Neural cell (in vitro differentiated cells): ENCODE measurements around the gene L1CAM. TPM values are rescaled to one million over a fixed set of nuclear protein-coding genes. Genes with fewer than 3 reads are reported as not detected.
A peak's percentile ranks its signal among the peaks of the same experiment; 100 is the strongest.

Experiments
- H2AFZ ChIP-seq: fragments of 200-600, 300-800 bp; sonication (generic), shearing (Covaris generic); 2 replicates; pipeline ENCODE4 v1.6.0; 2014; ENCODE audit warnings: low read depth, mild to moderate bottlenecking, antibody characterized with exemption, low read length, moderate library complexity
- H3F3A ChIP-seq: fragments of 200-600 bp; shearing (Covaris generic); 2 replicates; pipeline ENCODE4 v1.6.1; 2016; ENCODE audit warnings: mild to moderate bottlenecking, moderate library complexity, mixed read lengths, antibody characterized with exemption, low read length; ENCODE audit not compliant: insufficient read depth, poor library complexity, severe bottlenecking
- H3K27ac ChIP-seq: fragments of 200-600, 300-800 bp; sonication (generic), shearing (Covaris generic); 2 replicates; pipeline ENCODE4 v1.5.1; 2014; ENCODE audit warnings: mild to moderate bottlenecking, low read length, moderate library complexity
- H3K27me3 ChIP-seq: fragments of 300-800, 200-600 bp; sonication (generic), shearing (Covaris generic); 2 replicates; pipeline ENCODE4 v1.6.0; 2014; ENCODE audit warnings: mild to moderate bottlenecking, low read depth, low read length, moderate library complexity; ENCODE audit not compliant: insufficient read depth
- H3K36me3 ChIP-seq: fragments of 300-800, 200-600 bp; sonication (generic), shearing (Covaris generic); 2 replicates; pipeline ENCODE4 v1.5.1; 2014; ENCODE audit warnings: mild to moderate bottlenecking, antibody characterized with exemption, low read length, moderate library complexity; ENCODE audit not compliant: insufficient read depth
- H3K4me2 ChIP-seq: fragments of 300-800, 200-600 bp; sonication (generic), shearing (Covaris generic); 2 replicates; pipeline ENCODE4 v1.6.0; 2014; ENCODE audit warnings: mild to moderate bottlenecking, low read length
- H3K4me3 ChIP-seq: fragments of 300-800, 200-600 bp; sonication (generic), shearing (Covaris generic); 2 replicates; pipeline ENCODE4 v1.5.1; 2014; ENCODE audit warnings: mild to moderate bottlenecking, low read length, moderate library complexity
- H3K79me2 ChIP-seq: fragments of 200-600 bp; shearing (Covaris generic); replicated peaks from 2 replicates; pipeline ENCODE4 v1.6.0; 2014; ENCODE audit warnings: mild to moderate bottlenecking, low read length, moderate library complexity; ENCODE audit not compliant: insufficient read depth
- H3K9ac ChIP-seq: fragments of 300-800, 200-600 bp; sonication (generic), shearing (Covaris generic); 2 replicates; pipeline ENCODE4 v1.6.1; 2016; ENCODE audit warnings: mild to moderate bottlenecking, low read length, mixed read lengths
- H3K9me2 ChIP-seq: fragments of 200-600 bp; shearing (Covaris generic); 2 replicates; pipeline ENCODE4 v1.6.1; 2016; ENCODE audit warnings: mild to moderate bottlenecking, low read length, mixed read lengths; ENCODE audit not compliant: insufficient read depth
- H3K9me3 ChIP-seq: fragments of 200-600, 300-800 bp; sonication (generic), shearing (Covaris generic); 2 replicates; pipeline ENCODE4 v1.6.1; 2016; ENCODE audit warnings: mild to moderate bottlenecking, mixed run types, low read length, moderate library complexity, mixed read lengths
- H4K20me1 ChIP-seq: fragments of 200-600 bp; shearing (Covaris generic); 2 replicates; pipeline ENCODE4 v1.6.1; 2016; ENCODE audit warnings: mild to moderate bottlenecking, mixed run types; ENCODE audit not compliant: insufficient read depth
- EP300 ChIP-seq: fragments of 450-650 bp; conservative IDR thresholded peaks from 2 replicates; pipeline ENCODE4 v1.6.1; 2014; ENCODE audit warnings: antibody characterized with exemption, mild to moderate bottlenecking, moderate library complexity; ENCODE audit not compliant: poor library complexity, severe bottlenecking
- EZH2 ChIP-seq: fragments of 200-600, 300-800 bp; shearing (Covaris generic), sonication (generic); IDR thresholded peaks from 2 replicates; pipeline ENCODE4 v1.6.1; 2014; ENCODE audit warnings: antibody characterized with exemption, low read length, borderline replicate concordance, mild to moderate bottlenecking; ENCODE audit not compliant: insufficient read depth, poor library complexity, severe bottlenecking
- MXI1 ChIP-seq: fragments of 450-650 bp; conservative IDR thresholded peaks from 2 replicates; pipeline ENCODE4 v1.6.1; 2014; ENCODE audit warnings: antibody characterized with exemption, mild to moderate bottlenecking; ENCODE audit not compliant: poor library complexity, severe bottlenecking
- POLR2AphosphoS5 ChIP-seq: IDR thresholded peaks from 2 replicates; pipeline ENCODE4 v1.6.1; 2012
- RAD21 ChIP-seq: fragments of 450-650 bp; conservative IDR thresholded peaks from 2 replicates; pipeline ENCODE4 v1.6.1; 2014; ENCODE audit warnings: antibody characterized with exemption, mild to moderate bottlenecking, moderate library complexity
- REST ChIP-seq: IDR thresholded peaks from 2 replicates; pipeline ENCODE4 v1.6.1; 2012; ENCODE audit warnings: borderline replicate concordance
- SMC3 ChIP-seq: fragments of 450-650 bp; conservative IDR thresholded peaks from 2 replicates; pipeline ENCODE4 v1.6.1; 2014; ENCODE audit warnings: antibody characterized with exemption, mild to moderate bottlenecking, moderate library complexity; ENCODE audit not compliant: poor library complexity
- TAF1 ChIP-seq: IDR thresholded peaks from 2 replicates; pipeline ENCODE4 v1.6.1; 2012; ENCODE audit warnings: low read depth
- polyA plus RNA-seq: library from polyadenylated mRNA; depleted of rRNA; stranded (reverse); fragments of >200 nt; gene quantifications from 2 replicates; pipeline ENCODE4 v1.2.3, GENCODE V29; 2014
- TF ChIP-seq, protein P1 (sequence below): fragments of 450-650 bp; IDR thresholded peaks from 2 replicates; pipeline ENCODE4 v1.5.1; 2014; ENCODE audit warnings: antibody characterized with exemption, mild to moderate bottlenecking, moderate library complexity; ENCODE audit not compliant: poor library complexity, severe bottlenecking

Gene L1CAM
- polyA plus RNA-seq, 1 donor from 2014 or later: 88.0 TPM

- TF ChIP-seq RAD21 (peak; percentile 42), TAF1 (peak; percentile 31), MXI1 (peak; percentile 70), REST (peak; percentile 40), EP300 (peak; percentile 40), POLR2AphosphoS5 (peak; percentile 64), EZH2 (no peak), SMC3 (peak; percentile 63)
- TF ChIP-seq, protein P1, sequence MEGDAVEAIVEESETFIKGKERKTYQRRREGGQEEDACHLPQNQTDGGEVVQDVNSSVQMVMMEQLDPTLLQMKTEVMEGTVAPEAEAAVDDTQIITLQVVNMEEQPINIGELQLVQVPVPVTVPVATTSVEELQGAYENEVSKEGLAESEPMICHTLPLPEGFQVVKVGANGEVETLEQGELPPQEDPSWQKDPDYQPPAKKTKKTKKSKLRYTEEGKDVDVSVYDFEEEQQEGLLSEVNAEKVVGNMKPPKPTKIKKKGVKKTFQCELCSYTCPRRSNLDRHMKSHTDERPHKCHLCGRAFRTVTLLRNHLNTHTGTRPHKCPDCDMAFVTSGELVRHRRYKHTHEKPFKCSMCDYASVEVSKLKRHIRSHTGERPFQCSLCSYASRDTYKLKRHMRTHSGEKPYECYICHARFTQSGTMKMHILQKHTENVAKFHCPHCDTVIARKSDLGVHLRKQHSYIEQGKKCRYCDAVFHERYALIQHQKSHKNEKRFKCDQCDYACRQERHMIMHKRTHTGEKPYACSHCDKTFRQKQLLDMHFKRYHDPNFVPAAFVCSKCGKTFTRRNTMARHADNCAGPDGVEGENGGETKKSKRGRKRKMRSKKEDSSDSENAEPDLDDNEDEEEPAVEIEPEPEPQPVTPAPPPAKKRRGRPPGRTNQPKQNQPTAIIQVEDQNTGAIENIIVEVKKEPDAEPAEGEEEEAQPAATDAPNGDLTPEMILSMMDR: peak; percentile 26
- no peaks in the 10 kb centered on the region for H3K9me3 ChIP-seq
Measured at GRCh38 chrX:153927922-153928760, 42.2 kb upstream of the L1CAM start.

GRCh38 chrX:153927672-153927921, 41.6 kb upstream of the L1CAM start:
- TF ChIP-seq SMC3 (no peak), EP300 (no peak), POLR2AphosphoS5 (no peak), RAD21 (no peak), EZH2 (no peak), MXI1 (no peak), REST (no peak), TAF1 (no peak)
- TF ChIP-seq, protein P1: no peak
- Histone ChIP-seq H3K9me2 (no peaks in the 10 kb centered on the region), H4K20me1 (no peaks in the 10 kb centered on the region), H3K9ac (peak overlapping the region; percentile 92), H3K36me3 (no peaks in the 10 kb centered on the region), H3K4me3 (peak overlapping the region; percentile 71), H3F3A (no peaks in the 10 kb centered on the region), H3K9me3 (no peaks in the 10 kb centered on the region), H3K79me2 (no peaks in the 10 kb centered on the region), H2AFZ (no peak overlapping the region), H3K27me3 (no peaks in the 10 kb centered on the region), H3K27ac (peak overlapping the region; percentile 94), H3K4me2 (peak overlapping the region; percentile 80)

More at GRCh38 chrX:153927922-153928760, 42.2 kb upstream of the L1CAM start:
- Histone ChIP-seq H2AFZ (no peak overlapping the region), H3K79me2 (no peaks in the 10 kb centered on the region), H3K27ac (peak overlapping the region; percentile 94), H3K27me3 (no peaks in the 10 kb centered on the region), H3K4me2 (peak overlapping the region; percentile 80), H3K4me3 (peak overlapping the region; percentile 71), H3F3A (no peaks in the 10 kb centered on the region), H3K9me2 (no peaks in the 10 kb centered on the region), H4K20me1 (no peaks in the 10 kb centered on the region), H3K9ac (peak overlapping the region; percentile 92), H3K36me3 (no peaks in the 10 kb centered on the region)
